Fibroblast of skin of left biceps (primary cell): ENCODE results near the gene RALGAPA2.

ENCODE experiments used
- DNase-seq, 2 experiments: peaks; one replicate each; pipeline ENCODE4 v3.0.0-alpha.2; 2013; ENCODE audit warnings: low read depth in 2 of 2

Gene RALGAPA2

DNA sequence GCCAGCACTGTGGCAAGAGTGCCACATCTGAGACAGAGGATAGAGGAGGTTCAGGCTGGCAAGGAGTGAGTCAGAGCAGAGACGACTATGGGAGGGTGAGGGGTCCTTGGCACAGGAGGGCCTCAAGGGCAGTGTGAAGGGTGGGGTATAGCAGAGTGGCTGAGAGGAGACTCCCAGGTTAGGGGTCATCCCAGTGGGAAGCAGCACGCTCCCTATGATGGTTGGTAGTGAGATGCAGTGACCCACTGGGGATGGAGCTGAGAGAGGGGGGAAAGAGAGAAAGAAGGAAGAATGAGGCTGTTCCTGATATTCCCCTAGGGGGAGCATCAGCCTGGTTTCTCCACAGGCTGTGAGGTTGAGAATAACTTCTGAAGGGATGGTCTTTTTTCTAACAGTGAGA, 247.2 kb downstream of the RALGAPA2 start:
- no peak for DNase-seq

DNA sequence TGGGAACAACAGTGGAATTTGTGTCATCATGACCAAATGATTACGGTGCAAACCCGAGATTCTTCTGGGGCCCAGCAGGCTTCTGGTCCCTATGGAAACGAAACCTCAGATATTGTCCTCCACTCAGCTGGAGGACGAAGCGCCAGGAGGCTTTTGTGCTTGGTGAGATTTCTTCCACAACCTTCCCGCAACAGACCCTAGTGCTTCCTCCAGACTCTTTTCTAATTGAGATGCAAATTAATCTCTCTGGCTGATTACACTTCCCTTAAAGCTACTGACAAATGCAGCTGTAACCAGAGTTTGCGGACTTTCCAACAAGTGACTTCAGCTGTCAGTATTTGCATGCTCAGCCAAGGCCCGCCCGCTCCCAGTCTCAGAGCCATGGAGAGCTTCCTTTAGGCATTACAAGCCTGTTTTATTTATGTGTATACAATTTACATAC, 248.5 kb downstream of the RALGAPA2 start:
- DNase-seq, result no peak

DNA sequence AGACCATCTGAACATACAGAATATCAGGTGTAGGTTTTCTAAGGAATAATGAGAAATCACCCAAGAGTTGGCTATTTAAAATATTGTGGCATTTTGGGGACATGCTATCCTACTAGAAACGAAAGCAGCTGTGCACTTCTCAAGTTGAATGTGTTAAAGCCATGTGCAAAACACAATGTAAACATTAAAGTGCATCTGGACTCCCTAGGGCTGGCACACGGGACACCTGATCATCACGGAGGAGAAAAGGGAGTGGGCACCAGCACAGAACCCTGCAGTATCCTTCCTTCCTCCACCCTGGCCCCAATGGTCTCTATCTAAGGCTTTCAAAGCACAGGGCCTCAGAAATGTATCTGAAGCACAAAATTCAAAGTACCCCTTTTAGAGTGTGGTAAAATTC, 250.3 kb downstream of the RALGAPA2 start:
- DNase-seq, result no peak

DNA sequence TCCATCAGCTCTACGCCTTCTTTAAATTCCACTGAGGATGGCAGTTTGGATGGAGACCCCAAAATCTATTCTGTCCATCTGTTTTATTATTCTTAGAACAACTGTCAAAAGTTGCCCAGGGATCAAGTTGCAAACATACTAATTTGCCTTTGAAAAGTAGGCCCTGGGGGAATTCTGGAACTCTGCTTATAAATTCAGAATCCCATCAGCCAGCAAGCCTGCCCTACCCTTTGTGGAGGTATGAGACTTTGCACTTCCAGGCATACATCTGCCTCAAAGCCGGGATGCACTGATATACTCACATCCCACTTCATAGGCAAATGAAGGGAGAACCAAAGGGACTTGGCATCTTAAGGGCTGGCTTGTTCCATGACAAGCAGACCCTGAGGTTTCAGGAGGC, 250.9 kb downstream of the RALGAPA2 start:
- no peak for DNase-seq

DNA sequence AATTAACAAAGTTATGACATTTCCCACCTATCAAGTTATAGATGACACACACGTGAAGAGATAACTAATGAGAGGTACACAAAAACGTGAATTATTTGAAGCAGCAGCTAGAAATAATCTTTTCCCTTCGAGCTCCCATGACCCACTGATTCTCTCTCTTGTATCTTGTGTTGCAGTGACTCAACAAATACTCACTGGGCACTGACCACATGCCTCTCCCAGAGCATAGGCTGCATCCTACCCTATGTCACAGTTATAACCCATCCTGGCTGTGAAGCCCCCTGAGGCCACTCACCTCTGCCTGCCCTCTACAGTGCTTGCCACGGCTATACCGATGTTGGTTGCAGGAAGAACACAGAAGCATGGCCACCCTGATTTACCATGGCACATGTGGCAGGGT, 252.7 kb downstream of the RALGAPA2 start:
- DNase-seq, result no peak

GRCh38 chr20:20457392-20458126, 254.9 kb downstream of the RALGAPA2 start:
- DNase-seq, result no peak

GRCh38 chr20:20456741-20457140, 255.7 kb downstream of the RALGAPA2 start:
- DNase-seq, result no peak

DNA sequence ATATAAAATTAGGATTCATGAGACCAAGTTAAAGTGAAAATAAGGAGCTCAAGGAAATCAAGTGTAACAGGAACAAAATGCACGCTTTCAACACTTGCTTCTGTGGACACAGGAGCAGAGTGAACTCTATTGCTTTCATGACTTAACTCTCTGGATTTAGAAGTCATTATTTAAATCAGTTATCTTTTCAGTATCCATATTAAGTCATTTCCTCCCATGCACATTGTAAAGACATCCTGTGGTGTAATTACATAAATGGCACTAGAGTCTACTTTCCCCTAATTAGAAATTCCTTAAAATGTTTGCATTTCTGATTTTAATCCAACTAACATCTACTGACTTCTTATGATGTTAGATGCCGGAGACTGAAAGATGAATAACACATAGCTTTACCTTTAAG, 256.5 kb downstream of the RALGAPA2 start:
- no peak for DNase-seq

DNA sequence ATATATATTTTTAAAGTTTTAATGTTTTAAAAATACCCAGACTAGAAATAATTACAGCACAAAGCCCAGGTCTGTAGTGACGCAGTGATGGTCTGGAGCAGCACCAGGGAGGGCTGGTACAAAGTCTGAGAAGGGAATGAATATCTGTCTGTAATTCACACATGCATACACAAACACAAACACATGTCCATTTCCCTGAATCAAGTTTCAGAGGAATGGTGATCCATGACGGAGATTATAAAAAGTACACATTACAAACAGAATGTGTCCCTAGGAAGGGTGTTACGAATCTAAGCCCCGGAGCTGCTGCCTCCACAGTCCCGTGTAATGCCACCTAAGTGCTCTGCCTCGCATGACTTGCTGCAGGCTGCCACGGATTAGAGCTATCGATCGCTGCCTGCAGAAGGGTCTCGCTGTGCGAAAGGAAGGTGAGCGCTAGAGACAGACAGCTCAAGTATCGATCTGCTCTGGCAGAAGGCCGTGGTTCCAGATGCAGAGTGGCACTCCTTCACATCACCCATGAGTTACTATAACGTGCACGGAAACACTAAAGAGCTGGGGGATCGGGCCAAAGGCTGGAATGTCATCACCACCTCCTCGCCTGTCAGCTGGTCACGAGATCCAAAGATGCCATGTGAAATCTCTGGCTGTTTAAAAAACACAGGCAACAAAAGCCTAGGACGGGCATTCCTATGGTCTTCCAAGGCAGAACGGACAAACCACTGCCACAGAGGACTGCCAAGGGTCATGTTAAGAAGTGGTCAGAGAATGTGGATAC, 257.4 kb downstream of the RALGAPA2 start:
- DNase-seq, result no peak

DNA sequence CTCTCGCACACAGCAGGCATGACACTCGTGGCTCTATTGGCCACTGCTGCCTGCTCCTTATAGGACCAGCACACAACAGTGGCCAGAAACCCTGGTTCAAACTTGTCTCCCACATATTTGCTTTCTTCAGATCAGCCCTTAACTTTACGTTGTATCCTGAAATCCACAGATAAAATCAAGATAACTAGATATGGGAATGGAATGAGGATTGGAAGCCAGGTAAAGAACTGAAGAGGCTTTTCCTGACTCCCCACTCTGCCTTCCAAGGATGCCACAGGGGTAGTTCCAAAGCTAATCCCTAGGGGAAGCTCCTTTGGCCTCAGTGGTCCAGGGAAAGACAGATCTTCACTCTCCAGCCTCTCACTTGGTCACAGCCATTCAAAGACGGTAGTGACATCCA, 258.1 kb downstream of the RALGAPA2 start:
- no peak for DNase-seq

DNA sequence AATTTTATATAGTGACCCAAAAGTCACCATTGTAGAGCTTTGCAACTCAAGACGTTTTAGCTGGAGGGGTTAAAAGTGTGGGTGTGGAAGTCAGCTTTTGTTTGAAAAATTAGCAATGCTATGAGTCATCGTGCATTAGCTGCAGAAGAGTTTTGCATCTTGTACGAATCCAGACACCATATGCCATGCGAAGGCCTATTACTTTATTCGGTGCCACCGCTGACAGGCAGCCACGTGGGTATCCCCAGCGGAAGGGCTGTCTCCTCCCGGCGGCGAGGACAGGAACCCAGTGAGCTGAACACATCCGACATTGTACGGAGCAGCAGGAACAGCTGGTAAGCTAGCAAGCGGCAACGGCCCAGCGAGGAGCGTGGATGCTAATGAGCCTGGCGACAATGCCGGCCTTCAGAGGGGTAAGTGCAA, 260.2 kb downstream of the RALGAPA2 start:
- peak; percentile 4 to 5 for DNase-seq

DNA sequence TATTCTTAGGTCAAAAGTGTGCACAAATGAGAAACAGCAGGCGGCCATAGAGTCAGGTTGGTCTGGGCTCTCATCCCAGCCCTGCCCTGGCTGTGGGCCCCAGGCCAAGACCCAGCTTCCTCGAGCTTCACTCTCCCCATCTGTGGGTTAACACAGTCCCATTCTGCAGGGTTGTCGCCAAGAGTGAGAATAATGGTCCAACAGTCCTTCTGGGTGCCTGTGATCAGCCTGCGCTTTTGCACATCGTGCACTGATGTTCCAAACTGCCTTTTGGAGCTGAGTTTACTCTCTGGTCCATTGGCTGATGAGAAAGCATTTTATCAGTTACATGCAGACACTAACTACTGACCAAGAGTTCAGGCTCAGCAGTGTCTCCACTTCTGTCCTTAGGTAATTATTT, 261.9 kb downstream of the RALGAPA2 start:
- DNase-seq, result no peak

DNA sequence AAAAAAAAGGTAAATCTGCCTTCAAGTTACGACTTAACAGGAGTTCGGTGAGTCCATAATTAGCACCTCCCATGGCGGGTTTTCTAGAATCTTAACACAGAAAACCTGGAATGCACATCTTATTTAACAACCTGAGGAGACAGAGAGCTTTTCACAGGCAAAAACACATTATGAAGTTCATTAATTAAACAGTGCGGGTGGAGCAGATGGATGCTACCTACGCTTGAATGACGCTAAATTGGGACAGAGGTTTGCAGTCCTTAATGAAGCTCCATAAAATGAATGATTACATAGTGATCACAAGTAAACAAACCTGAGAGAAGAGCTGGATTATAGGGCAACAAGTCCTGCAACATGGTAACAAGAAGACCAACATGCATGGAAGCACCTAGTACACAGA, 263.6 kb downstream of the RALGAPA2 start:
- DNase-seq, result no peak

DNA sequence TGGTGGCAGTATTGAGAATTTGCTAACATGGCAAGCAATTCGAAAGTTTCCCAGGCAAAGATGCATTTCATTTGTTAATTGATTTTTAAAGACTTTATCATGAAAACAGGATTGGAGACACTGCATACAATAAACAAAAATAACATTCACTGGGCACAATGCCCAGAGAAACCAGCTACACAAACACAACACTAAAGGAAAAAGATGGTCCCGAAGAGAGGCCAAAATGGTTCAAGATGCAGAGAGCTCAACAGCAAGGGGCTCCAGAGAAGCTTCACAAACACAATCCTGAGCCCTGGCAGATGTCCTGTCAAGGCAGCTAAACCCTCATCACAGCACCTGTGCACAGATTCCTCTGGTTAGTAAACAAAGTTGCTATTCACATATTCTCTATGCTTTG, 265.2 kb downstream of the RALGAPA2 start:
- no peak for DNase-seq

DNA sequence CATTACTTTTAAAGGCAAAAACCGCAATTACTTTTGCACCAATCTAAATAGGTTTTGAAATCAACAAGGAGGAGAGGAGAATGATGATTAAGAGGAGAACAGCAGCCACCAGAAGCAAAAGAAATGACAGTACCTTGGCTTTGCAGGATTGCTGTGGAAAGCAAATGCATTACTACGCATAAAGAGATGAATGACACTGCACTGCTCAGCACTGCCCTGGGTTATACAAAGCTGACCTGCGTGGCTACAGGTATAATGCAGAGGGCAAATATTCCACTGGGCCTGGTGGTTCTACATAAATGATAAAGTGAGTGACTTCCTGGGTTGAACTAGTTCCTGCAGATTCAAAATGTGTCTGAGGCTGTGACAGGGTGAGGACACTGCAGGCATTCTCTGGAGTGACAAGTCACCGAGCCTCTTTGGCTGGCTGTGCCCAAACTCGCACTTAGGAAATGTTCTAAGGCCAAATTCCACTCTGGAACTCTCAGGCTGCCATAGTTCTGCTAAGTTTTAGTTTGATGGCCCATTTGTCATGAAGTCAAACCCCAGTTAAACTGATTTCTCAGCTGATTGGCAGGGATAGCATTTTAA, 265.9 kb downstream of the RALGAPA2 start:
- no peak for DNase-seq

DNA sequence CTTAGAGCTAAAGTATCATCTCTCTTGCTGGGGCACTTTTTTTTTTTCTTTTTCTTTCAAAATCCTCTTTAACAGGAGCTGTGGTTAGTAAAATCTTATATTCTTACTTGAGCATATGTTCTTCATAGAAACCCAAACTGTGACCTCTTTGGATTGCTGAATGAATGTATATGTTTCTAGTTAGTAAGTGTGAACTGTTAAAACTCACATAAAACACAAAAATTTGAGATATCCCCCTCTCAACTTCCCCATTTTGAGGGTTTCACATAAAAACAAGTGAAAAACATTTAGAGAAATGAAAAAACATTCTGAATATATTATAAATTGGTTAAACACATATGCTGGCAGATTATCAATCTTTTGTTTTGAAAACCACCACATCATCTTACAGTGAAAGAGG, 266.4 kb downstream of the RALGAPA2 start:
- DNase-seq, result no peak

DNA sequence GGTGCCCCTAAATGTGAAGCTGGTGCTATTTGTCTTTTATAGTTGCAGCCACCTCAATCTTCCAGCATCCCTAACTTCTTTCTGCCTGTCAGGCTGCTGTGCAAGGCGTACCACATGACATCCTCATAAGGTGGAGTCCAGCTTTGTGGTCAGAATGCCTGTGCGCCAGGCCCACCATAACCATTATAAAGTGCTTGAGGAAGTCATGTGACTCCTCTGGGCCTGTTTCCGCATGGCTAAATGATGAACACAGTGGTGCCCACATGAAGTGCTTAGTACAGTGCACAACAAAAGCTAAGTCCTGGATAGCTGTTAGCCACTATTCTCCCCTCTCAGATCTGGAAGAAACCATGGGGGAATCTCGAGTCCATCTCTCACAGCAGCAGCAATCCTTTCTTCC, 268.9 kb downstream of the RALGAPA2 start:
- DNase-seq, result no peak

- no peak for DNase-seq
Measured at GRCh38 chr20:20442466-20442865, 270.0 kb downstream of the RALGAPA2 start.

DNA sequence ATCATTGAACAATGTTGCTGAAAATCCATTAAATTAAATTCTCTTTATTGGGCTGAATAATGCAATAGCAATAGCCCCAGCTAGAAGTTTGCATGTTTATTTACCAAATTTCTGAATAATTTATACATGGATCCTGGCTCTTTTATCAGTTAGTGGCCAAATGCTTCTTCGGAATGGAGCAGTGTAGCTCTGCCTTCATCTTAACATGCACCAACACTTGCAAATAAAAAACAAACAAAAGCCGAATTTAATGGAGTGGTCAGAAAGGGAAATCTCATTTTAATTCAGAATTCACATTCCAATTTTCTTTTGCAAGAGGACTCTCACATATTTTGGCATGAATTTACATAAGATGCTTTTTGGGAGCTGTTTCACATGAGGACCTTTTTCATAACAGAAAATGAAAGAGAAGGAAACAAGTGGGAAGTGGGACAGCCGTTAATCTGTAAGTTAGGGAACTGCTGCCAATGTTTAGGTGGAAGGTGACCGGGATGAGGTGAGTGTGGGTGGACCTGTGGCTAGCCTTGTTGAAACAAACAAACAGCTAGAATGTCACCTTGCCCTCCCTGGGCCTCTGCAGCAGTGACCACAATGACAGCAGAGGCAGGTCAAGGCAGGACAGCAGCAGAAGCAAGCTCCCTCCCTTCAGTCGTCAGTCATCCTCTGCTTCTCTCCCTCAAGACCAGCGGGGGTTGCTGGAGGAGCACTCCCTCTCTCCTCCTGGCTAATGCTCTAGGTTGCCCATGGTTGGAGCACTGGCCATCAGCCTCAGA, 271.4 kb downstream of the RALGAPA2 start:
- DNase-seq, result no peak

GRCh38 chr20:20440481-20440880, 272.0 kb downstream of the RALGAPA2 start:
- no peak for DNase-seq

DNA sequence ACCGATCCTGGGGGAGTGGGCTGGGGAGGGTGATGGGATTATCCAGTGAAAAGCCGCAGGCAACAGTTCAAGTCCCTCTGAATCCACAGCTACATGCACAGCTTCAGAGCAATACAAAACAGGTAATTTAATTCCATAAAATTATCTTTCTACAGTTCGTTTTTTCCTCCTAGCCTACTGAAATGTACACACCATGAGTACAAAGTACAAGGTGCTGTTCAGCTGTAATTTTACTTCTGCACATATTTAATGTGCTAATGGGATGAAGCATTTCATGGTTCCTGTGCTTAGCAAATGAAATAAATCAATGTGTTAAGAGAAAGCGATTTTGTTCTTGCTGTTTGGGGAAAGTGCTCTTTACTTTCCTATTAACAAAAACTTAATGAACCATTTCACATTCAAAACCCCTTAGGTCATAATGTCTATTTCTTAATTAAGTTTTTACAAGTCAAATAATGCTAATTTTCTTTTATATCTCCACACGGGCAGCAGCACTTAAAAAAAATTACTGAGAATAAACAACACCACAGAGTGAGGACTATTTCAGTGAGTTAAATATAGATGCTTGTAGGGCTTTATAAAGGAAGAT, 272.7 kb downstream of the RALGAPA2 start:
- DNase-seq, result no peak

- no peak for DNase-seq
Measured at GRCh38 chr20:20437314-20437713, 275.1 kb downstream of the RALGAPA2 start.
